GM12872 (cell line): ENCODE measurements around the gene DMXL1.

ENCODE experiments used
- CTCF ChIP-seq: IDR thresholded peaks from 3 replicates; pipeline ENCODE4 v1.5.1; 2011; ENCODE audit warnings: low read depth, mild to moderate bottlenecking, low read length, moderate library complexity; ENCODE audit not compliant: insufficient read depth

The DMXL1 gene

DNA sequence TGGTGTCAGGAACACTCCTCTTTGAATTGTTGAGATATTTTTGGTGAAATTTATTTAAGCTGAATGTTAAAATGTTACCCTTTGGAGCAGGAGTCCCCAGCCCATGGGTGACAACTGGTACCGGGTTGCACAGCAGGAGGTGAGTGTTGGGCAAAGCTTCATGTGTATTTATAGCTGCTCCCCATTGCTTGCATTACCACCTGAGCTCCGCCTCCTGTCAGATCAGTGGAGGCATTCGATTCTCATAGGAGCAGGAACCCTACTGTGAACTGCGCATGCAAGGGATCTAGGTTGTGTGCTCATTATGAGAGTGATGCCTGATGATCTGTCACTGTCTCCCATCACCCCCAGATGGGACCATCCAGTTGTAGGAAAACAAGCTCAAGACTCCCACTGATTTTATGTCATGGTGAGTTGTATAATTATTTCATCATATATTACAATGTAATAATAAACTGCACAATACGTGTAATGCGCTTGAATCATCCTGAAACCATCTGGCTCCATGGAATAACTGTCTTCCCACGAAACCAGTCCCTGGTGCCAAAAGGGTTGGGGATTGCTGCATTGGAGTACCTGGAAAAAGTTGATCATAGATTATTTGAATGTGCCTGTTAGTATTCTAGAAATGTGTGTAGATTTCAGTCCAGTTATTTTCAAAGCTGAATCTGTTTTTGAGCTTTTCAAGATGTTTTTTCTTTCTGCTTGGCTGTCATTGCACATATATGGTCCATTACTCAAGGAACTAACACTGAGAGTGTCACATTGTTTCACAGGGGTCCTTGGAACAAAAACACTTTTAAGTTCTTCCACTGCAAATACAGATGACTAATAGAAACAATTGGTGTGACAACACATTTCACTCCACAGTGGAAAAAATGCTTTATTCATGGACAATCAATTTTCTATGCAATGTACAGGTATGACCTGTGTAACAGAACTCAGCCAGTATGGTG, 180.3 kb downstream of the DMXL1 start:
- TF ChIP-seq CTCF = no peak

DNA sequence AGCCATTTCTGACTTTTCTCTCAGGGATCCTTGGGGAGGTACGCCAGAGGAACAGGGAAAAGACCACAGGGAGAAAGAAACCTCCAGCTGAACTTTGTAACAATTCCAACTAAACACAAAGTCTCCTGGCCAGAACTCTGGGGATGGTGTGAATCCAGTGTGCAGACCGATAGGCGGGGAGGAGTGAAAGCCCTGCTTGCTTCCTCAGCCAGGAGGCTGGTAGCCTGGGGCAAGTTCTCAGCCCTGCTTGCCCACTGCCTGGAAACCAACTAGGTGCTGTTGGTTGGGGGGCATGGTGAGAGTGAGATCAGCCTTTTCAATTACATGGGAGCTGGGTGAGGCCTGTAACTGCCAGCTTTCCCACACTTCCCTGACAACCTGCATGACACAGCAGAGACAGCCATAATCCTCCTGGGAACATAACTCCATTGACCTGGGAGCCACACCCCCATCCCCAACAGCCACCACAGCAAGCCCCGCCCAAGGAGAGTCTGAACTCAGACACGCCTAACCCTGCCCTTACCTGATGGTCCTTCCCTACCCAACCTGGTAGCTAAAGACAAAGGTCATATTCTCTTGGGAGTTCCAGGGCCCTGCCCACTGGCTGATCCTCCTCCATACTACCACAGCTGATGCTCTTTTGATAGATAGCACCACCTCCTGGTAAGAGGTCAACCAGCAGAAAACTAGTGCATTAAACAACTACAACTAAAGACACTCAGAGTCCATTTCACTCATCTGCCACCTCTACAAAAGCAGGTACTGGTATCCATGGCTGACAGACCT, 184.9 kb downstream of the DMXL1 start:
- TF ChIP-seq CTCF = peak; percentile 28; the same call in 1 of the 3 replicates

- no peak for TF ChIP-seq CTCF
Measured at GRCh38 chr5:119257613-119258012, 186.7 kb downstream of the DMXL1 start.

- no peak for TF ChIP-seq CTCF
Measured at GRCh38 chr5:119263639-119264038, 192.8 kb downstream of the DMXL1 start.

GRCh38 chr5:119264186-119264585, 193.3 kb downstream of the DMXL1 start:
- no peak for TF ChIP-seq CTCF

DNA sequence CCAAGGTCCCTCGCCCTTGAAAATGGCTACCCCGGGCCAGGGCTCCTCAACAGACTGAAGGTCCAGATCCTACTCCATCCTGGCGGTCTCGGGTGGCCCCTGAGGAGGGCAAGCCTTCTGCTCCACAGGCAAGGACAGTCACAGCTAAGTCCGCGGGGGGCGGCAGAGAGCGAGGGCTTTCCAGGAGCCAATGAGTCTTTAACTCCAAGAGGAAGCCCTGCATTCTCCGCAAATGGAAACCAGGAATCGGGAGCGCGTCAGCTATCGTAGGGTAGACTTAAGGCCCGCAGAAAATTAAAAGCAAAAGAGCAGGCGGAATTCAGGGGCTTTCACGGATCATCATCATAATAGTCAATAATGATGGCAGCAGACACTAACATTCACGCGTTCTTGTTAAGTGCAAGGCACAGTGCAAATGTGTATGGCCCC, 197.1 kb downstream of the DMXL1 start:
- TF ChIP-seq CTCF = peak; percentile 46; the same call in 2 of the 3 replicates

- TF ChIP-seq CTCF = no peak
Measured at GRCh38 chr5:119268387-119269060, 197.6 kb downstream of the DMXL1 start.
